Mucosa of stomach (tissue), 1 donor: ENCODE results near the gene AUTS2.

Source experiments
- H3K27me3 ChIP-seq: one replicate; pipeline ENCODE4 v1.7.0; 2013; ENCODE audit warnings: mild to moderate bottlenecking, low read length; ENCODE audit not compliant: control insufficient read depth, insufficient read depth
- H3K36me3 ChIP-seq: one replicate; pipeline ENCODE4 v1.7.0; 2013; ENCODE audit warnings: low read length; ENCODE audit not compliant: control insufficient read depth, insufficient read depth
- H3K4me1 ChIP-seq: one replicate; pipeline ENCODE4 v1.7.0; 2013; ENCODE audit warnings: mild to moderate bottlenecking, low read length; ENCODE audit not compliant: control insufficient read depth, insufficient read depth
- H3K4me3 ChIP-seq: one replicate; pipeline ENCODE4 v1.7.0; 2013; ENCODE audit warnings: low read length
- H3K9ac ChIP-seq: one replicate; pipeline ENCODE4 v1.7.0; 2013; ENCODE audit warnings: mild to moderate bottlenecking, low read length, moderate library complexity
- H3K9me3 ChIP-seq: one replicate; pipeline ENCODE4 v1.7.0; 2013; ENCODE audit warnings: mild to moderate bottlenecking, low read length, moderate library complexity; ENCODE audit not compliant: control insufficient read depth
- donor health status: Pancreatic carcinoma.

Gene AUTS2

GRCh38 chr7:70764701-70765208 lies 1166.5 kb downstream of the AUTS2 start:
- no peaks in the 10 kb centered on the region for H3K27me3 ChIP-seq
- H3K9ac ChIP-seq: no peak overlapping the region
- no peaks in the 10 kb centered on the region for H3K9me3 ChIP-seq
- H3K36me3 ChIP-seq: no peaks in the 10 kb centered on the region
- H3K4me1 ChIP-seq: no peaks in the 10 kb centered on the region
- no peak overlapping the region for H3K4me3 ChIP-seq

- H3K9me3 ChIP-seq: no peaks in the 10 kb centered on the region
- H3K9ac ChIP-seq: no peak overlapping the region
- H3K36me3 ChIP-seq: no peaks in the 10 kb centered on the region
- H3K4me3 ChIP-seq: no peak overlapping the region
- no peaks in the 10 kb centered on the region for H3K27me3 ChIP-seq
- no peaks in the 10 kb centered on the region for H3K4me1 ChIP-seq
Measured at GRCh38 chr7:70765651-70766050, 1167.4 kb downstream of the AUTS2 start.

GRCh38 chr7:70766109-70766508 lies 1167.8 kb downstream of the AUTS2 start:
- no peaks in the 10 kb centered on the region for H3K9me3 ChIP-seq
- H3K27me3 ChIP-seq: no peaks in the 10 kb centered on the region
- no peaks in the 10 kb centered on the region for H3K36me3 ChIP-seq
- H3K4me3 ChIP-seq: no peak overlapping the region
- H3K4me1 ChIP-seq: no peaks in the 10 kb centered on the region
- no peak overlapping the region for H3K9ac ChIP-seq

GRCh38 chr7:70766694-70767093 lies 1168.4 kb downstream of the AUTS2 start:
- H3K9ac ChIP-seq: no peak overlapping the region
- no peak overlapping the region for H3K4me3 ChIP-seq
- no peaks in the 10 kb centered on the region for H3K27me3 ChIP-seq
- no peaks in the 10 kb centered on the region for H3K36me3 ChIP-seq
- no peaks in the 10 kb centered on the region for H3K4me1 ChIP-seq
- no peaks in the 10 kb centered on the region for H3K9me3 ChIP-seq

GRCh38 chr7:70770154-70770553 lies 1171.9 kb downstream of the AUTS2 start:
- Histone ChIP-seq H3K9me3 (no peaks in the 10 kb centered on the region), H3K9ac (no peak overlapping the region), H3K36me3 (no peaks in the 10 kb centered on the region), H3K4me3 (no peak overlapping the region), H3K4me1 (no peaks in the 10 kb centered on the region), H3K27me3 (no peaks in the 10 kb centered on the region)

GRCh38 chr7:70771451-70771850 lies 1173.2 kb downstream of the AUTS2 start:
- no peaks in the 10 kb centered on the region for H3K36me3 ChIP-seq
- H3K4me3 ChIP-seq: no peak overlapping the region
- H3K4me1 ChIP-seq: no peaks in the 10 kb centered on the region
- no peak overlapping the region for H3K9ac ChIP-seq
- no peaks in the 10 kb centered on the region for H3K27me3 ChIP-seq
- H3K9me3 ChIP-seq: no peaks in the 10 kb centered on the region

- Histone ChIP-seq H3K9ac (no peak overlapping the region), H3K4me3 (no peak overlapping the region), H3K9me3 (no peaks in the 10 kb centered on the region), H3K4me1 (no peaks in the 10 kb centered on the region), H3K36me3 (no peaks in the 10 kb centered on the region), H3K27me3 (no peaks in the 10 kb centered on the region)
Measured at GRCh38 chr7:70772891-70773290, 1174.6 kb downstream of the AUTS2 start.

GRCh38 chr7:70773406-70773805 lies 1175.1 kb downstream of the AUTS2 start:
- Histone ChIP-seq H3K9me3 (no peaks in the 10 kb centered on the region), H3K4me3 (no peak overlapping the region), H3K9ac (no peak overlapping the region), H3K36me3 (no peaks in the 10 kb centered on the region), H3K27me3 (no peaks in the 10 kb centered on the region), H3K4me1 (no peaks in the 10 kb centered on the region)

GRCh38 chr7:70774950-70775527 lies 1176.8 kb downstream of the AUTS2 start:
- H3K27me3 ChIP-seq: no peaks in the 10 kb centered on the region
- no peaks in the 10 kb centered on the region for H3K4me1 ChIP-seq
- H3K36me3 ChIP-seq: no peaks in the 10 kb centered on the region
- H3K4me3 ChIP-seq: no peak overlapping the region
- H3K9me3 ChIP-seq: no peaks in the 10 kb centered on the region
- H3K9ac ChIP-seq: no peak overlapping the region

GRCh38 chr7:70775570-70776156 lies 1177.4 kb downstream of the AUTS2 start:
- no peak overlapping the region for H3K4me3 ChIP-seq
- no peaks in the 10 kb centered on the region for H3K36me3 ChIP-seq
- H3K9me3 ChIP-seq: no peaks in the 10 kb centered on the region
- no peaks in the 10 kb centered on the region for H3K4me1 ChIP-seq
- H3K9ac ChIP-seq: no peak overlapping the region
- no peaks in the 10 kb centered on the region for H3K27me3 ChIP-seq

- Histone ChIP-seq H3K9ac (no peak overlapping the region), H3K4me3 (no peak overlapping the region), H3K36me3 (no peaks in the 10 kb centered on the region)
Measured at GRCh38 chr7:70776627-70777101, 1178.4 kb downstream of the AUTS2 start.

GRCh38 chr7:70777251-70777650 lies 1179.0 kb downstream of the AUTS2 start:
- no peaks in the 10 kb centered on the region for H3K36me3 ChIP-seq

More at GRCh38 chr7:70776627-70777101, 1178.4 kb downstream of the AUTS2 start:
- Histone ChIP-seq H3K4me1 (no peaks in the 10 kb centered on the region), H3K9me3 (no peaks in the 10 kb centered on the region), H3K27me3 (no peaks in the 10 kb centered on the region)

More at GRCh38 chr7:70777251-70777650, 1179.0 kb downstream of the AUTS2 start:
- no peaks in the 10 kb centered on the region for H3K27me3 ChIP-seq
- no peaks in the 10 kb centered on the region for H3K4me1 ChIP-seq
- H3K4me3 ChIP-seq: no peak overlapping the region
- H3K9me3 ChIP-seq: no peaks in the 10 kb centered on the region
- H3K9ac ChIP-seq: no peak overlapping the region
